Esophagus squamous epithelium (tissue), 4 donors: Measurements from ENCODE around the gene PLPPR2.

ENCODE experiments used
- POLR2A ChIP-seq, 4 donors: fragments of 450-650 bp; IDR thresholded peaks; one replicate each; pipeline ENCODE4 v1.6.1; 2017; ENCODE audit warnings: antibody characterized with exemption in 4 of 4, mild to moderate bottlenecking in 4 of 4, moderate library complexity in 3 of 4
- TF ChIP-seq, protein P1 (sequence below), 6 experiments: fragments of 450-650 bp in 4 of 6; fragments of 200-600 bp in 2 of 6; sonication (generic) in 2 of 6; IDR thresholded peaks; one replicate each; pipeline ENCODE4 v1.5.1; 2016 to 2019; ENCODE audit warnings: antibody characterized with exemption in 6 of 6, mild to moderate bottlenecking in 4 of 6, moderate library complexity in 4 of 6

DNA sequence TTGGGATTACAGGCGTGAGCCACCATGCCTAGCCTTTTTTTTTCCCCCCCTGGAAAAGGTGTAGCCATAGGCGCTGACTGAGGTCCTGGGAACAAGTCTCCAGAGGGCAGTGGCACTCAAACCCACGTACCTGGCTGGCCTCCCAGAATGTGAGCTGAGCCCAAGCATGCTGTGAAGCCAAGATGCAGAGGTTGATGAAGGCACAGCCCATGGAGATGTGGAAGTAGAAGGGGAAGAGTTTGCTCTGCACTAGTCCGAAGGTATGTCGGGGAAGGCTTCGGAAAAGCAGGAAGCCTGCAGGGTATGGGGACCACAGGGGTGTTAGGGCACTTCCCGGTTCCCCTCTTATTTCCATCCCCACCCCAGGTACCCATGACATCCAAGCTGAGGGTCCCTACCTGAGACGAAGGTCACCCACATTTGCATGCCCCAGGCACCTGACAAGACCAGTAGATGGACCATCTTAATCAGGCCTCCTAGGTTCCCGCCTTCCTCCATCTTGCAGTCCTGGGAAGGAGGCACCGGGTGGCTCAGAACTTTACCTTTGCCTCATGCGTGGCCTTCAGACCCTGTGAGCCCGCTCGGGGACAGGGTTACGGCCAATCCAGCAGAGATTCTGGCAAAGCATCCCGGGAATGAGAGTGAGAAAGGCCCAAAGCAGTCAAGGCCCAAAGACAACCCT is 10.0 kb upstream of the PLPPR2 start:
- TF ChIP-seq, protein P1, sequence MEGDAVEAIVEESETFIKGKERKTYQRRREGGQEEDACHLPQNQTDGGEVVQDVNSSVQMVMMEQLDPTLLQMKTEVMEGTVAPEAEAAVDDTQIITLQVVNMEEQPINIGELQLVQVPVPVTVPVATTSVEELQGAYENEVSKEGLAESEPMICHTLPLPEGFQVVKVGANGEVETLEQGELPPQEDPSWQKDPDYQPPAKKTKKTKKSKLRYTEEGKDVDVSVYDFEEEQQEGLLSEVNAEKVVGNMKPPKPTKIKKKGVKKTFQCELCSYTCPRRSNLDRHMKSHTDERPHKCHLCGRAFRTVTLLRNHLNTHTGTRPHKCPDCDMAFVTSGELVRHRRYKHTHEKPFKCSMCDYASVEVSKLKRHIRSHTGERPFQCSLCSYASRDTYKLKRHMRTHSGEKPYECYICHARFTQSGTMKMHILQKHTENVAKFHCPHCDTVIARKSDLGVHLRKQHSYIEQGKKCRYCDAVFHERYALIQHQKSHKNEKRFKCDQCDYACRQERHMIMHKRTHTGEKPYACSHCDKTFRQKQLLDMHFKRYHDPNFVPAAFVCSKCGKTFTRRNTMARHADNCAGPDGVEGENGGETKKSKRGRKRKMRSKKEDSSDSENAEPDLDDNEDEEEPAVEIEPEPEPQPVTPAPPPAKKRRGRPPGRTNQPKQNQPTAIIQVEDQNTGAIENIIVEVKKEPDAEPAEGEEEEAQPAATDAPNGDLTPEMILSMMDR (IDR thresholded peaks at IDR 0.05): no peak
- TF ChIP-seq POLR2A (IDR thresholded peaks at IDR 0.05): no peak
